HG03432 (cell line): Measurements from ENCODE around the gene SH3BP4.
"Not testable (repeated sequence)": the region's sequence is repeated elsewhere in the genome, so short reads cannot be mapped to it uniquely, and the experiment has no call there.

Experiments
- ATAC-seq: cut with Tn5 transposase; IDR thresholded peaks from one replicate; pipeline ENCODE4 v1.9.1; 2021; ENCODE audit warnings: mild to moderate bottlenecking, moderate library complexity; ENCODE audit not compliant: unreplicated experiment

The SH3BP4 gene

GRCh38 chr2:235051436-235052260 lies 99.8 kb downstream of the SH3BP4 start:
- ATAC-seq: no peak

DNA sequence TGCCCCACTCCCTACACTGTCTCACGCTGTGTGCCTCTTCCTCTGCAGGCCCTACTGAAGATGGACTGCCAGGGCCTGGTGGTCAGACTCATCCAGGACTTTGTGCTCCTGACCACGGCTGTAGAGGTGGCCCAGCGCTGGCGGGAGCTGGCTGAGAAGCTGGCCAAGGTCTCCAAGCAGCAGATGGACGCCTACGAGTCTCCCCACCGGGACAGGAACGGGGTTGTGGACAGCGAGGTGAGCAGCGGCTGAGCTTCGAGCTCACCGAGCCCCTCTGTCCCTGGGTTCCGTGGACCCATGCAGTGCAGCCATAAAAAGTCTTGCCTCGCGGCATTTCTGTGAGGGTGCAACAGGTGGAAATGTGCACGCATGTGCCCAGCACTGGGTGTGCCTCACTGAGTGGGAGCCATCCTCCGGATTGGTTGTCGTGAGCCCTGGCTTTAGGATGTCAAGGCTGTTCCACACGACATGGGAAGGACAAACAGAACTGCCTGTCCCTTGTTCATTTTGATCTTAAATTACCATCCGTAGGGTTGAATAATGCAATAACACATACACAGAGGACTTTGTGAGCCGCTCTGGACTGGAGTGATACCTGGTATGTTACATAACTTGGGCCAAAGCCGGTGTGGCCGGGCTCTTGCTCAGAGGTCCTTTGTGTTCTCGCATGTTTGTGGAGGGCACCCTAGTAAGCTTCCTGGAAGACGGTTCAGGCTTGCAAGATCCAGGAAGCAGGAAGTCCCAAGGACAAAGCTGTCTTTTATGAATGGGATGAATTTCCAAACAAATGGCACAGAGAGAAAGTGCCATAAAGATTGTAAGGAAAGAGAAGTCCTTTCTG lies 100.9 kb downstream of the SH3BP4 start:
- no peak for ATAC-seq

- ATAC-seq: no peak
These were observed 101.8 kb downstream of the SH3BP4 start for GRCh38 chr2:235053651-235054050.

GRCh38 chr2:235054475-235054874 lies 102.7 kb downstream of the SH3BP4 start:
- no peak for ATAC-seq

- ATAC-seq: no peak
These were observed 103.1 kb downstream of the SH3BP4 start for GRCh38 chr2:235054919-235055318.

- no peak for ATAC-seq
These were observed 104.2 kb downstream of the SH3BP4 start for GRCh38 chr2:235055891-235056516.

GRCh38 chr2:235056768-235057167 lies 105.0 kb downstream of the SH3BP4 start:
- no peak for ATAC-seq

DNA sequence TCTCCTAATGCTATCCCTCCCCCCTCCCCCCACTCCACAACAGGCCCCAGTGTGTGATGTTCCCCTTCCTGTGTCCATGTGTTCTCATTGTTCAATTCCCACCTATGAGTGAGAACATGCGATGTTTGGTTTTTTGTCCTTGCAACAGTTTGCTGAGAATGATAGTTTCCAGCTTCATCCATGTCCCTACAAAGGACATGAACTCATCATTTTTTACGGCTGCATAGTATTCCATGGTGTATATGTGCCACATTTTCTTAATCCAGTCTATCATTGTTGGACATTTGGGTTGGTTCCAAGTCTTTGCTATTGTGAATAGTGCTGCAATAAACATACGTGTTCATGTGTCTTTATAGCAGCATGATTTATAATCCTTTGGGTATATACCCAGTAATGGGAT lies 105.8 kb downstream of the SH3BP4 start:
- not testable (repeated sequence) for ATAC-seq

DNA sequence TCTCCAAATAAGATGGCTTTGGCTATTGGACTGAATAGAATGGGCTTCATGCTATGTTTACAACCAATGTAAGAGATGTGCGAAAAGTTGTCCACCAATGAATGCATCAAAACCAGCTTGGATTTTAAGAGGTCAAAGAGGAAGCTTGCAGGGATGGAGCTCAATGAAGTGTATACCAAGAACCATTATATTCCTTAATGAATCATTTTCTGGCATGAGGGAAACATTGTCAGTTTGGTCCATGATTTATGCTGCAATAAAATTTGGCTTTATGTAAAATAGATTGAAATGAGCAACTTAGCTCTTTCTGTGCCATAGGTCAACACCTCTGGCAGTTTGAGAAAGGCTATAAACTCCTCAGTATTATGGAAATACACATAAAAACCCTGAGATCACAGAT lies 107.3 kb downstream of the SH3BP4 start:
- ATAC-seq: no peak

DNA sequence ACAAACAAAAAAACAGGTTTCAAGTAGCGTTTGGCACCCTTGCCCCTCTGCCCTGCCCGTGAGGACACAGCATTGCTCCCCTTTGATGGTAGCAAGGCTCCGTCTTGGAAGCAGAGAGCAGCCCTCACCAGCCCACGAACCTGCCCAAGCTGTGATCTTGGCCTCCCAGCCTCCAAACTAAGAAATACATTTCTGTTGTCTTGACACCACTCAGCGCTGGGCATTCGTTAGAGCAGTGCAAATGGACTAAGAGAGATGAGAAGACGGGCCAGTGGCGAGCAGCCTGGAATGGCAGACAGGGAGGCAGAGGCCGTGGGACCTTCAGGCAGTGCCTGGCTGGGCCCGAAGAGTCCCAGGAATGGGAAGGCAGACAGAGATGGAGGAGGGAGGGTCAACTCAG lies 109.8 kb downstream of the SH3BP4 start:
- ATAC-seq: no peak

- ATAC-seq: no peak
These were observed 111.7 kb downstream of the SH3BP4 start for GRCh38 chr2:235063471-235063961.

DNA sequence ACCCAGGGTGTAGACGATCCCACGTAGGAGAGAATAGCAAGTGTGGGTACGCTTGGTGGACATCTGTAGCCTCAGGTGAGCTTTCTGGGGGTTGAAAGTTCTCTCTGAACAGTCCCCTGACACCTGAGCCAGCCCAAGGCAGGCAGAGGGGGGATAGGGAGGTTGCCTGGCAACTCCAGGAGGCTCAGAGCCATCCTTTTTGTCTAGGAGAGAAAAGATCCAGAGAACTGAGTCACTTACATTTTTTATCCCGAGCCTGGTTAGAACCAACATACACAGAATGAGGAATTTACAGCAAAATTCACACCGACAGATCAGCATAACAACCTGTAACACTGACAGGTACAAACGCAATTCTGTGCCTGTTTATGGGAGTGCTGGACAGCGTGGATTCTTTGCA lies 113.2 kb downstream of the SH3BP4 start:
- no peak for ATAC-seq

DNA sequence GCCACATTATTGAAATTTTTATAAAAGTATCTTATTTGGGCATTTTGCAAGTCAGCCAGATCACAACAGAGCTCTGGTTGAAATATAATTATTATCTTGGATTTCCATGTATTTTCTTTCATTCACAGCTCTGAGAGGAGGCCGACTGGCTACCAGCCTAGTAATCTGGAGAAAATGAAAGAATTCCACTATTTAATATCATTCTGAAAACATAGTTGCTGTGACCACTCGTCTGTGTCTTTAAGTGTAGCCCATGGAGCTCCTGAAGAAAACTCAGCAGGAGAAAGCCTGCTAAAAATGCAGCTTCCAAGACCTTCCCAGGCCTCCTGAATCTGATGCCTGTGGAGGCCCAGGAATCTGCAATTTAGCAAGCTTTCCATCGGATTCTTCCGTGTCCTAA lies 114.7 kb downstream of the SH3BP4 start:
- no peak for ATAC-seq

GRCh38 chr2:235066895-235067294 lies 115.1 kb downstream of the SH3BP4 start:
- no peak for ATAC-seq

DNA sequence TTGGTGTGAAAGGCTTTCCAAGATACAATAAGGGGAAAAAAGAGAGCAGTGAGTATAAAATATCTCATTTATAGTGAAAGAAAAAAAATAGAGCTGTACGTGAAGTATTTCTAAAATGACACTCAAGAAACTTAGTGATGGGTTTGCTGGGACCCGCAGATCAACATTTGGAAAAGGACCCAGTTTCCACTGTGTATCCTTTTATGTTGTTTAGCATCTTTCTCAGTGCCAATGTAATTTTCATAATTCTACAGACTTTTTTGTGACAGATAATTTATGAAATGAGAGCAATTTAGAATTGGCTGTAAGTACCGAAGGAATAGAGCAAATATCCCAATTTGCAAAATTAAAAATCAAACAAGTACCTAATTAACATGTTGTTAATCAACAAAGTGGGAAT lies 116.9 kb downstream of the SH3BP4 start:
- ATAC-seq: no peak

- no peak for ATAC-seq
These were observed 118.4 kb downstream of the SH3BP4 start for GRCh38 chr2:235070063-235070706.

DNA sequence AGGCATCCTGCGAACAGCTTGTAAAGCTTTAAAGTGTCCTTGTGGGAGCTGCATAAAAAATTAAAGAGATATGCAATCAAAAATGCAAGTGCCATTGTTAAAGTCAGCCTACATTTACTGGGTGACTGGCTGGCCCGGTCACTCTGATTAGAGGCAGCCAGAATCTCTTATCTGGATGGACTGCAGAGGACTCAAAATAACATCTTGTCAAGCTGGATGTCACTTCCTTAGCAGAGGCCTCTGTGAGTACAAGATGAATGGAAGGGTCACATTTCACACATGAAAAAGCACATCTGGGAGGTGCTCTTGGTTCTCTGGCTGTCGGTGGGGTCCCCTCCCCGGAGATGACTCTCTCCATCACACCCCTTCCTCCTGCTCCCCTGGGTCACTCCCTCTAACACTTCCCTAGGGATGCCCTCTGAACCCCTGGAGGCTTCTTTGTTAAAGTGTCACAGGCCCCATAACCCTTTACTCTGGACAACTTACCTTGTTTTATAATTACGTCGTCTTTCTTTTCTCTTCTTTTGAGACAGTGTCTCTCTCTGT lies 122.1 kb downstream of the SH3BP4 start:
- ATAC-seq: no peak

- no peak for ATAC-seq
These were observed 125.2 kb downstream of the SH3BP4 start for GRCh38 chr2:235077046-235077445.

DNA sequence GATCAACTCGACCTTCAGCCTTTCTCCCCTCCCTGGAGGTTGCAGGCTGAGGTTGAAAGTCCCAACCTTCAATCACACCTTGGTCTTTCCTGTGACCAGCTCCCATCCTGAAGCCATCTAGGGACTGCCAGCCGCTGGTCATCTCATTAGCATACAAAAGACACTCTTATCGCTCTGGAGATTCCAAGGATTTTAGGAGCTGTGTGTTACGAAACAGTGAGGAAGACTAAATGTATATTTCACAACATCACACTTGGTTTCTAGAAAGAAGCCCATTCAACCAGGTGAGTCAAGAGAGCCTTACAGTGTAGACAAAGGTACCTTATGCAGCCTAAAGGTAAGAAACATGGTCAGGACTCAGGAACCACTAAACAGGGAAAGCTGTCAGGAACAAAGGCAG lies 126.4 kb downstream of the SH3BP4 start:
- no peak for ATAC-seq

DNA sequence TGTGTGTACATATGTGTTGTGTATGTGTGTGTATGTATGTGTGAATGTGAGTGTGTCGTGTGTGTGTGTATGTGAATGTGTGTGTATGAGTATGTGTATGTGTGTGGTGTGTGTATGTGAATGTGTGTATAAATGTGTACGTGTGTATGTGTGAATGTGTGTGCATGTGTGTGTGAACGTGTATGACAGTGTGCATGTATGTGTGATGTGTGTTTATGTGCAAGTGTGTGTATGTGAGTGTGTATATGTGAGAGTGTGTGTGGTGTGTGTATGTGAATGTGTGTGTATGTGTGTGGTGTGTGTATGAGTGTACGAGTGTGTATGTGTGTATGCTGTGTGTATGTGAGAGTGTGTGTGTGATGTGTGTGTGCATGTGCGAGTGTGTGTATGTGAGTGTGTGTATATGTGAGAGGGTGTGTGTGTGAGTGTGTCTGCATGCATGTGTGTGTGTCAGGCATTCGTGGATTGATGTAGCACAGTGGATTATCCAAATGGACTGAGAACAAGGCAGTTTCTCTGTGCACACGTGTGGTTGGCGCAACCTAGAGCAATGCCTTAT lies 127.2 kb downstream of the SH3BP4 start:
- no peak for ATAC-seq
